Measurements from ENCODE around the gene H6PD.

The H6PD gene

DNA sequence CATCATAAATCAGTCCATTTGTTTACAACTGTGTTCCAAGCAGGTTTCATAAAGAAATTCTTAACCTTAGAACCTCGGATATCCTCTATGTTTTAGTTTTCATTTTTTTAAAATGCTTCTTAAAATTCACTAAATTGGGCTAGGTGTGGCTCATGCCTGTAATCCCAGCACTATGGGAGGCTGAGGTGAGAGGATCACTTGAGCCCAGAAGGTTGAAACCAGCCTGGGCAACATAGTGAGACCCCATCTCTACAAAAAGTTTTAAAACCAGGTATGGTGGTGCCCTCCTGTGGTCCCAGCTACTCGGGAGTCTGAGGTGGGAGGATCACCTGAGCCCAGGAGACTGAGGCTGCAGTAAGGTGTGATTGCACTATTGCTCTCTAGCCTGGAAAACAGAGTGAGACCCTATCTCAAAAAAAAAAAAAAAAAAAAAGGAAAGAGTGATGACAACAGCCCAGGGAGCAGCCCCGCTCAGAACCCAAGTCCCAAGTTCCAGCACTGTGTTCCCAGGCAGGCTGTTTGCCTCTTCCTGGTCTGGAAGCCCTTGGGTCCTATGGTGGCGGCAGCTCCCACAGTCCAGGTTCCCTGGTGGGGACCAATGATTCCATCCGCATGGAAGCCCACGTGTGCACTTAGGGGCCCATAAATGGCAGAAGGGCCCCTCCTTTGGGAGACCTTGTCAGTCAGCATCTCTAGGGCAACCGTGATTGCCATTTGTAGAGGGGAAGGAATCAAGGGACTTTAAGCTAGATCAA lies 33.4 kb downstream of the H6PD start:
- H3K4me3 ChIP-seq (ENCODE audit: control insufficient read depth in 1 of 7, extremely low read depth in 1 of 7, insufficient read depth in 4 of 7, low read depth in 2 of 7, low read length in 6 of 7), result no peak overlapping the region
- H3K27ac ChIP-seq (ENCODE audit: insufficient read depth in 1 of 2, low read depth in 1 of 2, low read length in 2 of 2, poor library complexity in 1 of 2, severe bottlenecking in 2 of 2), result no peak overlapping the region
- CTCF ChIA-PET, result interaction anchor here (1.4 to 4.1 kb wide), 5 partner anchors 12 to 226 kb away, joined by 3 to 29 read pairs (median 7); no protein-coding TSS in a partner anchor
- H3K27me3 ChIP-seq (replicated peaks in 2 of 5; ENCODE audit: control insufficient read depth in 4 of 5, insufficient read depth in 5 of 5, low read length in 4 of 5), result peaks cover 0 to 3% (median 0%) of the 10 kb centered on the region in 5 experiments
- peaks cover 0 to 11% (median under 1%) of the 10 kb centered on the region in 4 experiments for H3K4me1 ChIP-seq (ENCODE audit: control extremely low read depth in 1 of 4, control insufficient read depth in 4 of 4, insufficient read depth in 4 of 4, low read length in 3 of 4)
- no peak for DNase-seq
- H3K36me3 ChIP-seq (ENCODE audit: control insufficient read depth in 4 of 4, insufficient read depth in 4 of 4, low read length in 3 of 4), result peaks cover 0 to 24% (median 5%) of the 10 kb centered on the region in 4 experiments
- POLR2A ChIA-PET, result no interaction called here
- H3K9me3 ChIP-seq (ENCODE audit: control extremely low read depth in 1 of 5, control insufficient read depth in 4 of 5, insufficient read depth in 2 of 5, low read depth in 1 of 5, low read length in 4 of 5), result no peaks in the 10 kb centered on the region
- 94% methylated on average over 2 of the region's 7 CpGs for WGBS (ENCODE audit: insufficient coverage)

- CTCF ChIA-PET, result interaction anchor here (1.4 to 4.1 kb wide), 4 partner anchors 13 to 222 kb away, joined by 3 to 29 read pairs (median 14); no protein-coding TSS in a partner anchor
- POLR2A ChIA-PET, result no interaction called here
- no peaks in the 10 kb centered on the region for H3K9me3 ChIP-seq (ENCODE audit: control extremely low read depth in 1 of 5, control insufficient read depth in 4 of 5, insufficient read depth in 2 of 5, low read depth in 1 of 5, low read length in 4 of 5)
- WGBS (ENCODE audit: insufficient coverage), result 91% methylated on average over 14 of the region's 17 CpGs
- peaks cover 0 to 17% (median 5%) of the 10 kb centered on the region in 4 experiments for H3K36me3 ChIP-seq (ENCODE audit: control insufficient read depth in 4 of 4, insufficient read depth in 4 of 4, low read length in 3 of 4)
- H3K27me3 ChIP-seq (replicated peaks in 2 of 5; ENCODE audit: control insufficient read depth in 4 of 5, insufficient read depth in 5 of 5, low read length in 4 of 5), result peaks cover 0 to 3% (median 0%) of the 10 kb centered on the region in 5 experiments
- no peak for DNase-seq
- no peak overlapping the region for H3K27ac ChIP-seq (ENCODE audit: insufficient read depth in 1 of 2, low read depth in 1 of 2, low read length in 2 of 2, poor library complexity in 1 of 2, severe bottlenecking in 2 of 2)
- H3K4me1 ChIP-seq (ENCODE audit: control extremely low read depth in 1 of 4, control insufficient read depth in 4 of 4, insufficient read depth in 4 of 4, low read length in 3 of 4), result peaks cover 0 to 11% (median under 1%) of the 10 kb centered on the region in 4 experiments
- H3K4me3 ChIP-seq (ENCODE audit: control insufficient read depth in 1 of 7, extremely low read depth in 1 of 7, insufficient read depth in 4 of 7, low read depth in 2 of 7, low read length in 6 of 7), result no peak overlapping the region
These were observed 34.5 kb downstream of the H6PD start for GRCh38 chr1:9269078-9269501.

- Histone ChIP-seq H3K27ac (ENCODE audit: insufficient read depth in 1 of 2, low read depth in 1 of 2, low read length in 2 of 2, poor library complexity in 1 of 2, severe bottlenecking in 2 of 2) (no peak overlapping the region), H3K4me1 (ENCODE audit: control extremely low read depth in 1 of 4, control insufficient read depth in 4 of 4, insufficient read depth in 4 of 4, low read length in 3 of 4) (peaks cover 0 to 11% (median under 1%) of the 10 kb centered on the region in 4 experiments), H3K4me3 (ENCODE audit: control insufficient read depth in 1 of 7, extremely low read depth in 1 of 7, insufficient read depth in 4 of 7, low read depth in 2 of 7, low read length in 6 of 7) (no peak overlapping the region), H3K27me3 (replicated peaks in 2 of 5; ENCODE audit: control insufficient read depth in 4 of 5, insufficient read depth in 5 of 5, low read length in 4 of 5) (peaks cover 0 to 3% (median 0%) of the 10 kb centered on the region in 5 experiments), H3K36me3 (ENCODE audit: control insufficient read depth in 4 of 4, insufficient read depth in 4 of 4, low read length in 3 of 4) (peaks cover 0 to 11% (median 4%) of the 10 kb centered on the region in 4 experiments), H3K9me3 (ENCODE audit: control extremely low read depth in 1 of 5, control insufficient read depth in 4 of 5, insufficient read depth in 2 of 5, low read depth in 1 of 5, low read length in 4 of 5) (no peaks in the 10 kb centered on the region)
- WGBS (ENCODE audit: insufficient coverage), result 96% methylated on average over 11 of the region's 12 CpGs
- POLR2A ChIA-PET, result no interaction called here
- CTCF ChIA-PET, result interaction anchor here (0.7 to 4.1 kb wide), 5 partner anchors 13 to 221 kb away, joined by 3 to 29 read pairs (median 3); no protein-coding TSS in a partner anchor
- no peak for DNase-seq
These were observed 35.1 kb downstream of the H6PD start for GRCh38 chr1:9269721-9270120.

- Histone ChIP-seq H3K4me3 (ENCODE audit: control insufficient read depth in 1 of 7, extremely low read depth in 1 of 7, insufficient read depth in 4 of 7, low read depth in 2 of 7, low read length in 6 of 7) (no peak overlapping the region), H3K4me1 (ENCODE audit: control extremely low read depth in 1 of 4, control insufficient read depth in 4 of 4, insufficient read depth in 4 of 4, low read length in 3 of 4) (peaks cover 0 to 15% (median under 1%) of the 10 kb centered on the region in 4 experiments), H3K27me3 (replicated peaks in 2 of 5; ENCODE audit: control insufficient read depth in 4 of 5, insufficient read depth in 5 of 5, low read length in 4 of 5) (peaks cover 0 to 3% (median 0%) of the 10 kb centered on the region in 5 experiments), H3K36me3 (ENCODE audit: control insufficient read depth in 4 of 4, insufficient read depth in 4 of 4, low read length in 3 of 4) (peaks cover 0 to 8% (median 3%) of the 10 kb centered on the region in 4 experiments), H3K27ac (ENCODE audit: insufficient read depth in 1 of 2, low read depth in 1 of 2, low read length in 2 of 2, poor library complexity in 1 of 2, severe bottlenecking in 2 of 2) (no peak overlapping the region), H3K9me3 (ENCODE audit: control extremely low read depth in 1 of 5, control insufficient read depth in 4 of 5, insufficient read depth in 2 of 5, low read depth in 1 of 5, low read length in 4 of 5) (no peaks in the 10 kb centered on the region)
- CTCF ChIA-PET, result interaction anchor here (0.7 to 4.1 kb wide), 4 partner anchors 154 to 220 kb away, joined by 3 to 29 read pairs (median 13); no protein-coding TSS in a partner anchor
- DNase-seq, result no peak
- POLR2A ChIA-PET, result no interaction called here
- WGBS (ENCODE audit: insufficient coverage), result 97% methylated on average over 12 of the region's 15 CpGs
These were observed 35.8 kb downstream of the H6PD start for GRCh38 chr1:9270290-9270883.

DNA sequence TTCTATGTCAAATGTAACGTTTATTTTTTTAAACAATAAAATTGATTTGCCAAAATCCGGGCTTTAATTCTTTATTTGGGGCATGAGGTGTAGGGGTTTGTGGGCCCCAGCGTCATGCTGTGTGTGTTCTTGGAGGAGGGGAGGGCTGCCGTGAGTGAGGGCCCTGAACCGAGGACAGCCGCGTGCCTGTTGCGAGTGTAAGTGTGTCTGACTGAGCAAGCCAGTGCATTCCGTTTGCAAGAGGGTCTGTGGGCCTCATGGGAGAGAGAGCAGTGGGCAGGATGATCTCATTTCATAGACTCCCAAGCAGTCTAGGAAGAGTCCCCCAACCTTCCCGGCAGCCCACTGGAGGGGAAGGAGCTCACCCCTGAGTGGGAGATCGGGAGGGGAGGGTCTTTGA lies 36.7 kb downstream of the H6PD start:
- WGBS (ENCODE audit: insufficient coverage), result 91% methylated on average over 9 of the region's 11 CpGs
- H3K9me3 ChIP-seq (ENCODE audit: control extremely low read depth in 1 of 5, control insufficient read depth in 4 of 5, insufficient read depth in 2 of 5, low read depth in 1 of 5, low read length in 4 of 5), result no peaks in the 10 kb centered on the region
- DNase-seq, result no peak
- POLR2A ChIA-PET, result no interaction called here
- peaks cover 0 to 3% (median 0%) of the 10 kb centered on the region in 5 experiments for H3K27me3 ChIP-seq (replicated peaks in 2 of 5; ENCODE audit: control insufficient read depth in 4 of 5, insufficient read depth in 5 of 5, low read length in 4 of 5)
- peaks cover 0 to 16% (median under 1%) of the 10 kb centered on the region in 4 experiments for H3K4me1 ChIP-seq (ENCODE audit: control extremely low read depth in 1 of 4, control insufficient read depth in 4 of 4, insufficient read depth in 4 of 4, low read length in 3 of 4)
- no peak overlapping the region for H3K4me3 ChIP-seq (ENCODE audit: control insufficient read depth in 1 of 7, extremely low read depth in 1 of 7, insufficient read depth in 4 of 7, low read depth in 2 of 7, low read length in 6 of 7)
- peaks cover 0 to 8% (median 3%) of the 10 kb centered on the region in 4 experiments for H3K36me3 ChIP-seq (ENCODE audit: control insufficient read depth in 4 of 4, insufficient read depth in 4 of 4, low read length in 3 of 4)
- H3K27ac ChIP-seq (ENCODE audit: insufficient read depth in 1 of 2, low read depth in 1 of 2, low read length in 2 of 2, poor library complexity in 1 of 2, severe bottlenecking in 2 of 2), result no peak overlapping the region
- CTCF ChIA-PET, result interaction anchor here (1.3 kb wide), 1 partner anchor 185 kb away, joined by 4 read pairs; no protein-coding TSS in a partner anchor

DNA sequence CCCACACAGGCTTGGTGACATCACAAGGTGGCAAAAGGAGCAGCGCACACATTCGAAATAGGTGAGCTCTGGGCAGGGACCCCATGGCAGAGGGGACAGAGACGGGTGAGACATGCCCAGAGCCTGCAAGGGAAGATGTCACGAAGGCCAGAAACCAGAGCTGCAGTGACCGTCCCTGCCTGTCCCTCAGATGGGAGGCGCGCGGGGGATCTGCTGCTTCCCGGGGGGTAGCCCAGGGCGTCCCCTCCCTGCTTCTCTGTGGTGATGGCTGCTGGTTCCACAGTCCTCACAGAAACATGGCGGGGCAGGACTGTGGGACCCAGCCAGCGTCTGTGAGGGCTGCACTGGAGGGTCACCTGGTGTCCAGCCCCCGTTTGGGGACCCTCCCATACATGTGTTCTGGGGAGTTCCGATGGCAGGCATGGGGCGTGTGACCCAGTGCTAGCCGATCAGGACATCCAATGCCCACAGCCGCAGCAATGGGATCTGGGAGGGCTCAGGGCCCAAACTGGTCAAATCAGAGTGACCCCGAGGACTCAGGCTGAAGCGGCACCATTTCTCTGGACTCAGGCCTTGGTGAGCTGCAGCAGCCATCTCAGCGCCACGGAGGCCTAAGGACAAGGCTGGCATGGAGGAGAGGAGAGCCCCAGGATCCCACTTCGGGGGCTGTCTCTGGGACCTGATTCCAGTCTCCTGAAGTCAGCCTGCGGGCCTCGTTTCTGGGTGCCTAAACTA lies 37.5 kb downstream of the H6PD start:
- POLR2A ChIA-PET, result no interaction called here
- no peak overlapping the region for H3K4me3 ChIP-seq (ENCODE audit: control insufficient read depth in 1 of 7, extremely low read depth in 1 of 7, insufficient read depth in 4 of 7, low read depth in 2 of 7, low read length in 6 of 7)
- H3K36me3 ChIP-seq (ENCODE audit: control insufficient read depth in 4 of 4, insufficient read depth in 4 of 4, low read length in 3 of 4), result peaks cover 0 to 8% (median 3%) of the 10 kb centered on the region in 4 experiments
- no peaks in the 10 kb centered on the region for H3K9me3 ChIP-seq (ENCODE audit: control extremely low read depth in 1 of 5, control insufficient read depth in 4 of 5, insufficient read depth in 2 of 5, low read depth in 1 of 5, low read length in 4 of 5)
- H3K27me3 ChIP-seq (replicated peaks in 2 of 5; ENCODE audit: control insufficient read depth in 4 of 5, insufficient read depth in 5 of 5, low read length in 4 of 5), result peaks cover 0 to 3% (median 0%) of the 10 kb centered on the region in 5 experiments
- 98% methylated on average over 19 of the region's 24 CpGs for WGBS (ENCODE audit: insufficient coverage)
- CTCF ChIA-PET, result interaction anchor here (0.8 to 2.1 kb wide), 4 partner anchors 8 to 184 kb away, joined by 3 to 10 read pairs (median 4); no protein-coding TSS in a partner anchor
- H3K27ac ChIP-seq (ENCODE audit: insufficient read depth in 1 of 2, low read depth in 1 of 2, low read length in 2 of 2, poor library complexity in 1 of 2, severe bottlenecking in 2 of 2), result no peak overlapping the region
- H3K4me1 ChIP-seq (ENCODE audit: control extremely low read depth in 1 of 4, control insufficient read depth in 4 of 4, insufficient read depth in 4 of 4, low read length in 3 of 4), result peaks cover 0 to 12% (median 0%) of the 10 kb centered on the region in 4 experiments
- DNase-seq, result no peak
